Stimulated activated CD8-positive, alpha-beta memory T cell treated with anti-CD3 and anti-CD28 coated beads, Interleukin-2, amount 100 ng/mL, for 1 hour (primary cell): ENCODE measurements around the gene NEK11.

Experiments
- DNase-seq, 2 donors: peaks; one replicate each; pipeline ENCODE4 v3.0.0-alpha.2; 2020; ENCODE audit warnings: low read depth in 2 of 2

The NEK11 gene

DNA sequence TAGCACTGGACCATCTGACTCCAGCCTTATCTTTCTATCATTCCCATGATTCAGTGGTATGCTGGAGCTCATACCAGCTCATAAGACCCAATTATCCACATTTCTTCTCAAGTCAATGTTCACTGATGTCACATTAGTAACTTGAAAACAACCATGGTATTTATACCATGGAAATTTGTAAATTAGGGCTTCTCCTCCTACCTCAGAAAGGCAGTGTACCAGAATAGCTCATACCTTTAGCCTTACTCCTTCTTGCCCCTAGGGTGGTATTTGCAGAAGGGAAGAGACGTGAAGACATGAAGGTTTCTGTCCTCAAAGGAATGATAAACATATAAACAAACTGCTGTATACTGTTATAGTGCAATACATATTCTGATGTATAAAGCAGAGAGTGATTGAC lies 114.2 kb downstream of the NEK11 start:
- DNase-seq = no peak

- DNase-seq = no peak
Measured at GRCh38 chr3:131141770-131142169, 115.1 kb downstream of the NEK11 start.

DNA sequence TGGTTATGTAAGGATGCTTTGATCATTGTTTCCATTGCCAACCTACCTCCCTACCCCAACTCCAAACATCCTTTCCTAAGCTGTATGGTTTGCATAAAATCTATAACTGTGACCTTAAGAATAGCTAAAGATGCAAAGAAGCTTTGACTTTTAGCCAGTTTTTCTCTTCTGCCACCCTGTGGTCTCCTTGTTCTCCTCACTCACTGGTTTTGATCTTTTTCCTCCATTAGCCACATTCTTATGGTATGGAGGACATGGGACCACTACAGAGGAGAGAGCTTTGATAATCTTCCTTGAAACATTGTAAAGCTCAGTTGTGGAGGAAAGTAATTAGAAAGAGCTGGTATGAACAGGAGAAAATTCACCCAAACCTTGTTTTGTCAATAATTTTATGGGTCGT lies 115.9 kb downstream of the NEK11 start:
- DNase-seq = no peak

DNA sequence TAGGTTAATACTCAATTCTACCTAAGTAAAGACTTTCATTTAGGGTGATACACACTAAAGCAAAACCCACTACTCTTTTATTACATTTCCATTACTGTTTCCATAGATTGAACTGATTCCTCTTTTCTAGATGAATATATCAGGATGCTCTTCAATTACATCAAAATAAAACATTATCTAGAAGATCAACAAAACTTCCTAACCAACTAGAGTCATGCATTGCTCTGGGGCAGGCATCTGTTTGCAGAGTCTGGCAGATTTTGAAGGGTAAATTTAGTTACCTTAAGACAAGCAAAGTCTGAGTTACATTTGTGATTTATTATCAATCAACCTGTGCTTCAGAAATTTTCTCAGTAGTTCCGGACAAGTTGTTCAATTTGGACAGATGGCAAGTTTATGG lies 117.1 kb downstream of the NEK11 start:
- DNase-seq = no peak

DNA sequence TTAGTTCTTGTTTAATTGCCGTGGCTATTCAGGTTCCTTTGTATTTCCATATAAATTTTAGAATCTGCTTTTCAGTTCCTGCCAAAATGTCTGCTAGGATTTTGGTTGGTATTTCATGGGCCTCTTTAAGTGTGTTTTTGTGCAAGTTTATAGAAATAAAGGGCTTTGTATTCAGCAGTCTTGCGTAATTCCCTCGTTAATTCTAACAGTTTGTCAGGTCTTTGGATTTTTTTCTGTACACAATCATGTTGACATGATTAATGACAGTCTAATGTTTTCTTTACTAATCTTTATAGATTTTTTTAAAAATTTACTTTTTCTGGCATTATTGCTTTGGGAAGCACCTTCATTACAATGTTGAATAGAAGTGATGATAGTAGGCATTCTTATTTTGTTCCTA lies 120.9 kb downstream of the NEK11 start:
- DNase-seq = no peak

GRCh38 chr3:131158434-131158833 lies 131.8 kb downstream of the NEK11 start:
- DNase-seq = no peak

- no peak for DNase-seq
Measured at GRCh38 chr3:131162516-131162915, 135.8 kb downstream of the NEK11 start.

GRCh38 chr3:131167867-131168266 lies 141.2 kb downstream of the NEK11 start:
- DNase-seq = no peak

- DNase-seq = no peak
Measured at GRCh38 chr3:131169331-131169730, 142.7 kb downstream of the NEK11 start.

DNA sequence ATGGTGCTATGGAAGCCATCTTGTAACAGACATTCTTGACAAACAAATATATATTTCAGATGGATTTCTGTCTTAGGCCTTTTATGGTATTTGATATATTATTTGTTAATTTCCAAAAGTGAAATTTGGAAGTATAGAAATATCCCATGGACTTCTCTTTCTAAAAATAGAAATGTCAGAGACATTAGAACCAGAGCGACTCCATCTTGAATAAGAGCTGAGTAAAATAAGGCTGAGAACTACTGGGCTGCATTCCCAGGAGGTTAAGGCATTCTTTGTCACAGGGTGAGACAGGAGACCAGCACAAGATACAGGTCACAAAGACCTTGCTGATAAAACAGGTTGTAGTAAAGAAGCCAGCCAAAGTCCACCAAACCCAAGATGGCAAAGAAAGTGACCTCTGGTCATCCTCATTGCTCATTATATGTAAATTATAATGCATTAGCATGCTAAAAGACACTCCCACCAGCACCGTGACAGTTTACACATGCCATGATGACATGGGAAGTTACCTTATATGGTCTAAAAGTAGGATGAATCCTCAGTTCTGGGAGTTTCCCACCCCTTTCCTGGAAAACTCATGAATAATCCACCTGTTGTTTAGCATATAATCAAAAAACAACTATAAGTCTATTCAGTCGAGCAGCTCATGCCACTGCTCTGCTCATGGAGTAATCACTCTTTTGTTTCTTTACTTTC lies 146.0 kb downstream of the NEK11 start:
- DNase-seq = no peak

DNA sequence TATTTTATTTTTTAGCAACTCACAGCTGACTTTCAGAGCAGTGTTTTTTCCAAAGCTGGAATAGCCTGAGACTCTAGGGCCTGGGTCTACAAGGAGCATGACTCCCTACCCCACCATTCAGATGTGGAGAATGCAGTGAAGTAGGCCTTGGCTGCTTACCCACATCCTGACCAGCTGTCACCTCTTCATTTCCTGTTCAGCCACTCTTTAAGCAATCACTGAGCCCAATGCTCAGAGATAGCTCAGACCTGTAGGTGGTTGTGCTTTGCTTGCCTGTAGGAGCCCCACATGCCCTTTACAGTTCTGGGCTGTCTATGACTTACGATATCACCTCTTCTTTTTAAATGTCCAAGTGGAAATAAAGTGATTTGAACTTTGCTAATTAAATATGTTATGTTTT lies 148.1 kb downstream of the NEK11 start:
- DNase-seq = peak; percentile 2 to 10

GRCh38 chr3:131178710-131179375 lies 152.2 kb downstream of the NEK11 start:
- no peak for DNase-seq

DNA sequence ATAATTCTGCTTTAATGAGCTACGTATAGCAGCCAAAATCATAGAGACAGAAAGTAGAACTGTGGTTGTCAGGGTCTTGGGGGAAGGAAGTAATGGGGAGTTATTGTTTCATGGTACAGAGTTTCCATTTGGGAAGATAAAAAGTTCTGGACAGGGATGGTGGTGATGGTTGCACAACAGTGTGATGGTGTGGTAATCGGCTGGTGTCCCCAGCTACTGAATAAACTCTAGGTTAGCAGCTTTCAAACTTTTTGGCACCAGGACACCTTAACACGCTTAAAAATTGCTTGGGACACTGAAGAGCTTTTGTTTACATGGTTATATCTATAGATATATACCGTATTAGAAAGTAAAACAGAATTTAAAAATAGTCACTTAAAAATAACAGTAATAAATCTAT lies 166.0 kb downstream of the NEK11 start:
- no peak for DNase-seq

GRCh38 chr3:131193641-131194238 lies 167.1 kb downstream of the NEK11 start:
- no peak for DNase-seq

DNA sequence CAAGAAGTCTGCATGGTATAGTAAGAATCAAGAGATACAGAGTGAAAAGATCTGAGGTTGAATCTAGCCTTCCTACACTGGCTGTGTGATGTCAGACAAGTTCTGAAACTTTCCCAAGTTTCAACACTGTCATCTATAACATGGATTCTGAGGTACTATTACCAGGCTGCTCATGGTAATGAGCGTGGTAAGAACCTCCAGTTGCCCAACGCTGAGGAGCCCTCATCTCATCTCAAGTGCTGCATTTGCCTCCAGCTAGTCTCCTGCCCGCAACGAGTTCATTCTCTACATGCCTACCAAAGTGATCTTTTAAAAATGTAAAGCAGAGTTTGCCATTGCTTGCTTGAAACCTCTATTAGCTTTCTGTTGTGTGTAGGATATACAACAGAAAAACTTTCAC lies 168.1 kb downstream of the NEK11 start:
- DNase-seq = no peak

DNA sequence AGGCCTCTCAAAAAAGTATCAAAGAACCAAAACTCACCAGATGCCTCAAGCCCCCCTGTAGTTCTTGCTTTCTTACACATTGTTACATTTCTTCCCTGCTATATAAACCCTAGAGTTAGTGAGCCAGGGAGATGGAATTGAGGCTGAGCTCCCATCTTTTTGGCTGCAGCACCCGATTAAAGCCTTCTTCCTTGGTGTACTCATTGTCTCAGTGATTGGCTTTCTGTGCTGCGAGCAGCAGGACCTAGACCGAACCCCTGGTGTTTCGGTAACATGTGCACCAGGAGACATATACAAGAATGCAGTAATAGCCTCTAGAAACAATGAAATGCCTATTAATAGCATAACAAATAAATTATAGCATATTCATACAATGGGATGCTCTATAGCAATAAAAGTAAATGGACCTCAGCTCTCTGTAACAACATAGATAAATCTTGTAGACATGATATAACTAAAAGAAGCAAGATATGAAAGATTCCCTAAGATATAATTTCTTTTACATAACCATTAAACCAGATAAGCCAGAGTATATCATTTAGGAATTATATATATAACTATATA lies 174.0 kb downstream of the NEK11 start:
- DNase-seq = no peak

DNA sequence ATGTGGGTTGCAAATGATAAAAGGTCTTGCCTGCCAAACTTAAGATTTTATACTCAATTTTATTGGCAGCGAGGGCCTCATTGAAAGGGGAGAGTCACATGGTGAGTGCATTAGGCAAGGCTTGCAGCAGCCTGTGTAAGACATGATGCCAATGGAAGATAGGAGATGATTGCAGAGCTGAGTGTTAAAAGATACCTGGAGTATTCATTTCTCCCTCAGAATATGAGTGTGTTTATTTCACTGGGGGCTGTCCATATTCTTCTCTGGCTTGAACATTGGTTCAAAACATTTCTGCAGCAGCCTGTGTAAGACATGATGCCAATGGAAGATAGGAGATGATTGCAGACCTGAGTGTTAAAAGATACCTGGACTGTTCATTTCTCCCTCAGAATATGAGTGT lies 189.7 kb downstream of the NEK11 start:
- DNase-seq = no peak

DNA sequence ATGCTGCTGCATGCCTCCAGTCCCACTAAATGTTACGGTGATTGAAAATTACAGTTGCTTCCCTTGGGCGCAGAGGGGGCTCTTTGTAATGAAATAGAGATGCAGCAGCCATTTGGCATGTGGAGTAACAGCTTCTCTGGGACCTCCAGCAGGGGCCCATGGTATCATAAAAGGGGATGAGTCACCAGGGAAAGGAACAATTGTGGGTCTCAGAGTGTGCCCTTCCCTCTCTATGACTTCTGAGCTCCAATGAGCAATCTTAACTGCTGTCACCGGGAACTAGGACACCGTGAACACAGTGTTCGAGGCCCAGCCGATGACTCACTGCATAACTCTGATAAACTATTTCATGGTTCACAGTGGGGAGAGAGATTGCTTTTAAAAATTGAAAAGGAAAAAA lies 190.1 kb downstream of the NEK11 start:
- no peak for DNase-seq

GRCh38 chr3:131217296-131217741 lies 190.6 kb downstream of the NEK11 start:
- DNase-seq = no peak

GRCh38 chr3:131218196-131218595 lies 191.5 kb downstream of the NEK11 start:
- no peak for DNase-seq

- no peak for DNase-seq
Measured at GRCh38 chr3:131221731-131222130, 195.1 kb downstream of the NEK11 start.

DNA sequence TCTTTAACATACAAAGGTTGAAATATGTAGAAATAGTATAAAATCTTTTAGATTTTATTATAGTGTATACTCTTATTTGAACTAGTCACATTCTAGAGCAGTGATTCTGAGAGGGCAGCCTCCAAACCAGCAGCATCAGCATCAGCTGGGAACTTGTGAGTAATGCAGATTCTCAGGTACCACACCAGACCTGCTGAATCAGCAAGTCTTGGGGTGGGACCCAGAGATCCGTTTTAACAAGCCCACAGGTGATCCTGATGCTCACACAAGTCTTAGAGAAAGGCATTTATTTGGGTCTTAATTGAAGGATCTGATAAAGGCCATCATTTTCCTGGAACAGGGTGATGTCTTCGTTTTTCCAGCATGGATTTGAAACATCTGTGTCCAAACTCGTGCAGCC lies 195.9 kb downstream of the NEK11 start:
- DNase-seq = no peak
